Esophagus muscularis mucosa (tissue), 3 donors: ENCODE measurements around the gene EIF3L.
A peak's percentile ranks its signal among the peaks of the same experiment; 100 is the strongest.

Source experiments
- CTCF ChIP-seq, 3 experiments: fragments of 200-600 bp in 2 of 3; fragments of 450-650 bp in 1 of 3; sonication (generic) in 2 of 3; IDR thresholded peaks; one replicate each; pipeline ENCODE4 v1.5.1; 2017 to 2019; ENCODE audit warnings: antibody characterized with exemption in 3 of 3, mild to moderate bottlenecking in 2 of 3, moderate library complexity in 1 of 3
- POLR2AphosphoS5 ChIP-seq, 2 donors: sonication (generic); formaldehyde crosslinking; IDR thresholded peaks; one replicate each; pipeline ENCODE4 v1.6.1; 2017; ENCODE audit warnings: antibody characterized with exemption in 2 of 2

GRCh38 chr22:37804881-37805809 is 44.1 kb upstream of the EIF3L start:
- TF ChIP-seq CTCF (IDR thresholded peaks at IDR 0.05) (no peak), POLR2AphosphoS5 (IDR thresholded peaks at IDR 0.05) (peak; percentile 95 to 96)
